Measurements from ENCODE around the gene MTIF3.

The MTIF3 gene

GRCh38 chr13:27449936-27450828 is at the start of gene MTIF3:
Gene MTIF3, minus strand, starts transcription at chr13:27450564. Its CDS starts 10,116 bp downstream, at chr13:27440448.
- TF ChIP-seq CTCF (IDR thresholded peaks at IDR 0.05; ENCODE audit: insufficient read depth, low read length, missing control alignments): no peak
- peak within 1 kb of the TSS; percentile 83 for H3K4me3 ChIP-seq (ENCODE audit: low read depth, low read length)
- peak; percentile 34 for DNase-seq (ENCODE audit: low read depth, low spot score)
- POLR2A ChIA-PET: interaction anchor here (0.8 to 1.3 kb wide), 3 partner anchors 25 to 169 kb away, joined by 3 to 5 read pairs (median 3); partner anchors contain the start of gene GTF3A
- CTCF ChIA-PET: interaction anchor here (1.4 to 1.6 kb wide), 2 partner anchors 88 to 520 kb away, joined by 3 read pairs; no protein-coding TSS in a partner anchor

GRCh38 chr13:27497563-27498230 is 47.3 kb upstream of the MTIF3 start:
- ChIA-PET POLR2A (no interaction called here), CTCF (no interaction called here)
- no peak for TF ChIP-seq CTCF (IDR thresholded peaks at IDR 0.05; ENCODE audit: insufficient read depth, low read length, missing control alignments)
- no peak for DNase-seq (ENCODE audit: low read depth, low spot score)
- no peak overlapping the region for H3K4me3 ChIP-seq (ENCODE audit: low read depth, low read length)

GRCh38 chr13:27496536-27497273 is 46.3 kb upstream of the MTIF3 start:
- POLR2A ChIA-PET: no interaction called here
- H3K4me3 ChIP-seq (ENCODE audit: low read depth, low read length): no peak overlapping the region

GRCh38 chr13:27496006-27496405 is 45.6 kb upstream of the MTIF3 start:
- ChIA-PET CTCF (interaction anchor here (1.2 kb wide), 1 partner anchor 35 kb away, joined by 3 read pairs; no protein-coding TSS in a partner anchor), POLR2A (no interaction called here)
- no peak overlapping the region for H3K4me3 ChIP-seq (ENCODE audit: low read depth, low read length)
- no peak for DNase-seq (ENCODE audit: low read depth, low spot score)
- TF ChIP-seq CTCF (IDR thresholded peaks at IDR 0.05; ENCODE audit: insufficient read depth, low read length, missing control alignments): no peak

More at GRCh38 chr13:27496536-27497273, 46.3 kb upstream of the MTIF3 start:
- CTCF ChIA-PET: interaction anchor here (0.9 kb wide), 1 partner anchor 330 kb away, joined by 3 read pairs; no protein-coding TSS in a partner anchor
- TF ChIP-seq CTCF (IDR thresholded peaks at IDR 0.05; ENCODE audit: insufficient read depth, low read length, missing control alignments): no peak
- DNase-seq (ENCODE audit: low read depth, low spot score): no peak

- TF ChIP-seq CTCF (IDR thresholded peaks at IDR 0.05; ENCODE audit: insufficient read depth, low read length, missing control alignments): no peak
- no peak overlapping the region for H3K4me3 ChIP-seq (ENCODE audit: low read depth, low read length)
- ChIA-PET POLR2A (no interaction called here), CTCF (interaction anchor here (1.2 kb wide), 1 partner anchor 36 kb away, joined by 3 read pairs; no protein-coding TSS in a partner anchor)
- DNase-seq (ENCODE audit: low read depth, low spot score): no peak
These were observed 45.2 kb upstream of the MTIF3 start for GRCh38 chr13:27495551-27495950.
